ENCODE measurements around the gene UBE2E1.

Gene UBE2E1

GRCh38 chr3:23932571-23932970 is 126.8 kb downstream of the UBE2E1 start:
- no peak for TF ChIP-seq RAD21 (IDR thresholded peaks at IDR 0.05; ENCODE audit: low read depth)
- TF ChIP-seq TCF12 (IDR thresholded peaks at IDR 0.05; ENCODE audit: low read depth), result no peak
- TF ChIP-seq REST (IDR thresholded peaks at IDR 0.05; ENCODE audit: low read depth), result no peak
- no peak for TF ChIP-seq MAX (IDR thresholded peaks at IDR 0.05)
- TF ChIP-seq YY1 (IDR thresholded peaks at IDR 0.05; ENCODE audit: low read depth), result no peak

GRCh38 chr3:23934253-23934652 is 128.5 kb downstream of the UBE2E1 start:
- TF ChIP-seq TEAD4 (IDR thresholded peaks at IDR 0.05) (no peak), USF1 (IDR thresholded peaks at IDR 0.05) (no peak), MAX (IDR thresholded peaks at IDR 0.05) (no peak), FOXM1 (IDR thresholded peaks at IDR 0.05; ENCODE audit: borderline replicate concordance, low read depth) (no peak), TAF1 (IDR thresholded peaks at IDR 0.05; ENCODE audit: low read depth) (no peak), REST (IDR thresholded peaks at IDR 0.05; ENCODE audit: low read depth) (no peak), EGR1 (IDR thresholded peaks at IDR 0.05) (no peak), CREB1 (IDR thresholded peaks at IDR 0.05; ENCODE audit: low read depth) (no peak), NFIC (IDR thresholded peaks at IDR 0.05) (no peak), ZBTB7A (IDR thresholded peaks at IDR 0.05; ENCODE audit: low read depth) (no peak), YY1 (IDR thresholded peaks at IDR 0.05; ENCODE audit: low read depth) (no peak), CEBPB (IDR thresholded peaks at IDR 0.05) (no peak), RAD21 (IDR thresholded peaks at IDR 0.05; ENCODE audit: low read depth) (no peak), EP300 (IDR thresholded peaks at IDR 0.05; ENCODE audit: borderline replicate concordance) (no peak), TCF12 (IDR thresholded peaks at IDR 0.05; ENCODE audit: low read depth) (no peak)

GRCh38 chr3:23937296-23937695 is 131.5 kb downstream of the UBE2E1 start:
- TF ChIP-seq CEBPB (IDR thresholded peaks at IDR 0.05), result no peak
- TF ChIP-seq EP300 (IDR thresholded peaks at IDR 0.05; ENCODE audit: borderline replicate concordance), result no peak
- TF ChIP-seq USF1 (IDR thresholded peaks at IDR 0.05), result no peak
- no peak for TF ChIP-seq RAD21 (IDR thresholded peaks at IDR 0.05; ENCODE audit: low read depth)

- TF ChIP-seq MAX (IDR thresholded peaks at IDR 0.05) (no peak), REST (IDR thresholded peaks at IDR 0.05; ENCODE audit: low read depth) (no peak), FOXM1 (IDR thresholded peaks at IDR 0.05; ENCODE audit: borderline replicate concordance, low read depth) (no peak), EP300 (IDR thresholded peaks at IDR 0.05; ENCODE audit: borderline replicate concordance) (no peak), YY1 (IDR thresholded peaks at IDR 0.05; ENCODE audit: low read depth) (no peak), TAF1 (IDR thresholded peaks at IDR 0.05; ENCODE audit: low read depth) (no peak), CEBPB (IDR thresholded peaks at IDR 0.05) (no peak), USF1 (IDR thresholded peaks at IDR 0.05) (no peak), EGR1 (IDR thresholded peaks at IDR 0.05) (no peak), ZBTB7A (IDR thresholded peaks at IDR 0.05; ENCODE audit: low read depth) (no peak), NFIC (IDR thresholded peaks at IDR 0.05) (no peak), RAD21 (IDR thresholded peaks at IDR 0.05; ENCODE audit: low read depth) (no peak), TCF12 (IDR thresholded peaks at IDR 0.05; ENCODE audit: low read depth) (no peak), TEAD4 (IDR thresholded peaks at IDR 0.05) (no peak), CREB1 (IDR thresholded peaks at IDR 0.05; ENCODE audit: low read depth) (no peak)
Observed at GRCh38 chr3:23938688-23939087, 132.9 kb downstream of the UBE2E1 start.

Measured in Ishikawa (cell line).